Liver (tissue), 3 donors: ENCODE data around the gene TMC1.

Experiments
- CTCF ChIP-seq: fragments of 150-350 bp; IDR thresholded peaks from 2 replicates; pipeline ENCODE4 v1.5.1; 2017; ENCODE audit warnings: improper control_type of control experiment, low read depth, low read length; ENCODE audit not compliant: missing input control
- EGR1 ChIP-seq, 2 donors: IDR thresholded peaks; 2 replicates each; pipeline ENCODE4 v1.6.1; 2016 to 2018; ENCODE audit warnings: antibody characterized with exemption in 2 of 2, low read depth in 2 of 2
- FOXA1 ChIP-seq: IDR thresholded peaks from 2 replicates; pipeline ENCODE4 v1.6.1; 2016; ENCODE audit warnings: antibody characterized with exemption
- GABPA ChIP-seq, 2 donors: IDR thresholded peaks in 1 of 2; conservative IDR thresholded peaks in 1 of 2; 2 replicates each; pipeline ENCODE4 v1.6.1; 2016; ENCODE audit warnings: antibody characterized with exemption in 2 of 2, mild to moderate bottlenecking in 1 of 2, moderate library complexity in 1 of 2
- JUND ChIP-seq, 2 donors: IDR thresholded peaks; 2 replicates each; pipeline ENCODE4 v1.6.1; 2016; ENCODE audit warnings: antibody characterized with exemption in 2 of 2
- RAD21 ChIP-seq, 2 donors: IDR thresholded peaks; 2 replicates each; pipeline ENCODE4 v1.6.1; 2016; ENCODE audit warnings: antibody characterized with exemption in 2 of 2, mild to moderate bottlenecking in 2 of 2
- REST ChIP-seq: IDR thresholded peaks from 2 replicates; pipeline ENCODE4 v1.6.1; 2016; ENCODE audit warnings: antibody characterized with exemption, mild to moderate bottlenecking
- SP1 ChIP-seq: IDR thresholded peaks from 2 replicates; pipeline ENCODE4 v1.6.1; 2018; ENCODE audit warnings: antibody characterized with exemption, mild to moderate bottlenecking
- TAF1 ChIP-seq: conservative IDR thresholded peaks from 2 replicates; pipeline ENCODE4 v1.6.1; 2016; ENCODE audit warnings: antibody characterized with exemption, mild to moderate bottlenecking
- YY1 ChIP-seq: IDR thresholded peaks from 2 replicates; pipeline ENCODE4 v1.6.1; 2016; ENCODE audit warnings: antibody characterized with exemption, mild to moderate bottlenecking
- TF ChIP-seq, protein P1 (sequence below): IDR thresholded peaks from 2 replicates; pipeline ENCODE4 v1.6.1; 2016; ENCODE audit warnings: antibody characterized with exemption
- TF ChIP-seq, protein P2 (sequence below): IDR thresholded peaks from 2 replicates; pipeline ENCODE4 v1.6.1; 2016; ENCODE audit warnings: antibody characterized with exemption
- TF ChIP-seq, protein P3 (sequence below): IDR thresholded peaks from 2 replicates; pipeline ENCODE4 v1.6.1; 2016; ENCODE audit warnings: antibody characterized with exemption
- donor health status: healthy.
- donor health status: healthy.

DNA sequence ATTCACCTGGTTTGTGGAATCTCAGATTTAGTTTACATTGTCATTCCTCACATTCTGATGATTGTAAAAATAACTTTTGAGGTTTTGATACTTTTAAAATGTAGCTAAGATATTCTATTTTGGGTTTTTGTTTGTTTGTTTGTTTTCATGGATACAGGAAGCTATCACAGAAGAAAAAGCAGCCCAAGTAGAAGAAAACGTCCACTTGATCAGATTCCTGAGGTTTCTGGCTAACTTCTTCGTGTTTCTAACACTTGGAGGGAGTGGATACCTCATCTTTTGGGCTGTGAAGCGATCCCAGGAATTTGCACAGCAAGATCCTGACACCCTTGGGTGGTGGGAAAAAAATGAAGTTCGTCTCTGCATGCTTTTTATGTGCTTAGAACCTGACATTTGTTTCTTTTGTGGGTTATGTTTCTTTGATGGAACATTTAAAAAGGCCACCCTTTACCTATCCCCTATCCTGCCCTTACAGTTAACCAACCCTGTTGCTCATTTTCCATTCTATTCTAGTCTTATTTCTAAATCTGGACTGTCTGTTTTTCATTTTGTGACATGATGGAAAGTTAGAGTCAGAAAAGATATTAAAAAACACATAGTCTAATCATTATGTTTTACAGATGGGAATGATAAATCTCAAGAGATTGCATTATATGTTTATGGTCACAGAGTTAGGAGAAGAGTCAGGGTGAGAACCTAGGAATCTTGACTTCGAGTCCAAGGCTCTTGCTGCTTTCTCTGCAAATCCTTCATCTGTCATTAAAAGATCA lies 267.7 kb downstream of the TMC1 start:
- no peak for TF ChIP-seq CTCF
- TF ChIP-seq JUND (IDR thresholded peaks at IDR 0.05) = no peak
- no peak for TF ChIP-seq REST
- no peak for TF ChIP-seq TAF1
- TF ChIP-seq, protein P1, sequence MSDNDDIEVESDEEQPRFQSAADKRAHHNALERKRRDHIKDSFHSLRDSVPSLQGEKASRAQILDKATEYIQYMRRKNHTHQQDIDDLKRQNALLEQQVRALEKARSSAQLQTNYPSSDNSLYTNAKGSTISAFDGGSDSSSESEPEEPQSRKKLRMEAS = no peak
- TF ChIP-seq RAD21 (IDR thresholded peaks at IDR 0.05) = no peak
- no peak for TF ChIP-seq YY1
- TF ChIP-seq, protein P2, sequence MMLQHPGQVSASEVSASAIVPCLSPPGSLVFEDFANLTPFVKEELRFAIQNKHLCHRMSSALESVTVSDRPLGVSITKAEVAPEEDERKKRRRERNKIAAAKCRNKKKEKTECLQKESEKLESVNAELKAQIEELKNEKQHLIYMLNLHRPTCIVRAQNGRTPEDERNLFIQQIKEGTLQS = no peak
- no peak for TF ChIP-seq EGR1 (IDR thresholded peaks at IDR 0.05; ENCODE audit: low read depth in 2 of 2)
- TF ChIP-seq GABPA (IDR thresholded peaks at IDR 0.05 in 1 of 2, conservative IDR thresholded peaks at IDR 0.05 in 1 of 2) = no peak
- TF ChIP-seq, protein P3, sequence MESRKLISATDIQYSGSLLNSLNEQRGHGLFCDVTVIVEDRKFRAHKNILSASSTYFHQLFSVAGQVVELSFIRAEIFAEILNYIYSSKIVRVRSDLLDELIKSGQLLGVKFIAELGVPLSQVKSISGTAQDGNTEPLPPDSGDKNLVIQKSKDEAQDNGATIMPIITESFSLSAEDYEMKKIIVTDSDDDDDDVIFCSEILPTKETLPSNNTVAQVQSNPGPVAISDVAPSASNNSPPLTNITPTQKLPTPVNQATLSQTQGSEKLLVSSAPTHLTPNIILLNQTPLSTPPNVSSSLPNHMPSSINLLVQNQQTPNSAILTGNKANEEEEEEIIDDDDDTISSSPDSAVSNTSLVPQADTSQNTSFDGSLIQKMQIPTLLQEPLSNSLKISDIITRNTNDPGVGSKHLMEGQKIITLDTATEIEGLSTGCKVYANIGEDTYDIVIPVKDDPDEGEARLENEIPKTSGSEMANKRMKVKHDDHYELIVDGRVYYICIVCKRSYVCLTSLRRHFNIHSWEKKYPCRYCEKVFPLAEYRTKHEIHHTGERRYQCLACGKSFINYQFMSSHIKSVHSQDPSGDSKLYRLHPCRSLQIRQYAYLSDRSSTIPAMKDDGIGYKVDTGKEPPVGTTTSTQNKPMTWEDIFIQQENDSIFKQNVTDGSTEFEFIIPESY = no peak
- TF ChIP-seq SP1 = no peak
- no peak for TF ChIP-seq FOXA1
